Peyer's patch (tissue), 4 donors: ENCODE data around the gene RNGTT.

ENCODE experiments used
- POLR2A ChIP-seq, 2 donors: fragments of 450-650 bp; IDR thresholded peaks; one replicate each; pipeline ENCODE4 v1.5.1; 2017; ENCODE audit warnings: antibody characterized with exemption in 2 of 2, mild to moderate bottlenecking in 2 of 2, moderate library complexity in 2 of 2
- TF ChIP-seq, protein P1 (sequence below), 6 experiments: fragments of 450-650 bp in 4 of 6; fragments of 200-600 bp in 2 of 6; sonication (generic) in 1 of 6; IDR thresholded peaks; one replicate each; pipeline ENCODE4 v1.5.1; 2017 to 2019; ENCODE audit warnings: antibody characterized with exemption in 6 of 6, mild to moderate bottlenecking in 3 of 6, moderate library complexity in 1 of 6

DNA sequence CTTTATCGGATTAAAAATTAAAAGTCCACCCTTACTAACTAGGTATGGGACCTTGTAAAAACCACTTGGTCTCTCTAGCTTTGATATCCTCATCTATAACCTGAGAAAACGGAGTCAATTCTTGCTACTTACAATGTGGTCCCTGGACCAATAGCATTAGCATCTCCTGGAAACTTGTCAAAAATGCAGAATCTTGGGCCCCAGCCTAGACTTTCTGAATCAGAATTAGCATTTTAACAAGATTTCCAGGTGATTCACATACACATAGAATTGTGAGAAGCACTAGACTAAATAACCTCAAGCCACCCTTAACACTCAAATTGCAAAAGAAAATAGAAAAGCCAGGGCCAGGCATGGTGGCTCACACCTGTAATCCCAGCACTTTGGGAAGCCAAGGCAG lies 96.6 kb downstream of the RNGTT start:
- no peak for TF ChIP-seq POLR2A (IDR thresholded peaks at IDR 0.05)
- TF ChIP-seq, protein P1, sequence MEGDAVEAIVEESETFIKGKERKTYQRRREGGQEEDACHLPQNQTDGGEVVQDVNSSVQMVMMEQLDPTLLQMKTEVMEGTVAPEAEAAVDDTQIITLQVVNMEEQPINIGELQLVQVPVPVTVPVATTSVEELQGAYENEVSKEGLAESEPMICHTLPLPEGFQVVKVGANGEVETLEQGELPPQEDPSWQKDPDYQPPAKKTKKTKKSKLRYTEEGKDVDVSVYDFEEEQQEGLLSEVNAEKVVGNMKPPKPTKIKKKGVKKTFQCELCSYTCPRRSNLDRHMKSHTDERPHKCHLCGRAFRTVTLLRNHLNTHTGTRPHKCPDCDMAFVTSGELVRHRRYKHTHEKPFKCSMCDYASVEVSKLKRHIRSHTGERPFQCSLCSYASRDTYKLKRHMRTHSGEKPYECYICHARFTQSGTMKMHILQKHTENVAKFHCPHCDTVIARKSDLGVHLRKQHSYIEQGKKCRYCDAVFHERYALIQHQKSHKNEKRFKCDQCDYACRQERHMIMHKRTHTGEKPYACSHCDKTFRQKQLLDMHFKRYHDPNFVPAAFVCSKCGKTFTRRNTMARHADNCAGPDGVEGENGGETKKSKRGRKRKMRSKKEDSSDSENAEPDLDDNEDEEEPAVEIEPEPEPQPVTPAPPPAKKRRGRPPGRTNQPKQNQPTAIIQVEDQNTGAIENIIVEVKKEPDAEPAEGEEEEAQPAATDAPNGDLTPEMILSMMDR (IDR thresholded peaks at IDR 0.05), result no peak
